ENCODE results near the gene TRA2B.

- TF ChIP-seq, protein P1, sequence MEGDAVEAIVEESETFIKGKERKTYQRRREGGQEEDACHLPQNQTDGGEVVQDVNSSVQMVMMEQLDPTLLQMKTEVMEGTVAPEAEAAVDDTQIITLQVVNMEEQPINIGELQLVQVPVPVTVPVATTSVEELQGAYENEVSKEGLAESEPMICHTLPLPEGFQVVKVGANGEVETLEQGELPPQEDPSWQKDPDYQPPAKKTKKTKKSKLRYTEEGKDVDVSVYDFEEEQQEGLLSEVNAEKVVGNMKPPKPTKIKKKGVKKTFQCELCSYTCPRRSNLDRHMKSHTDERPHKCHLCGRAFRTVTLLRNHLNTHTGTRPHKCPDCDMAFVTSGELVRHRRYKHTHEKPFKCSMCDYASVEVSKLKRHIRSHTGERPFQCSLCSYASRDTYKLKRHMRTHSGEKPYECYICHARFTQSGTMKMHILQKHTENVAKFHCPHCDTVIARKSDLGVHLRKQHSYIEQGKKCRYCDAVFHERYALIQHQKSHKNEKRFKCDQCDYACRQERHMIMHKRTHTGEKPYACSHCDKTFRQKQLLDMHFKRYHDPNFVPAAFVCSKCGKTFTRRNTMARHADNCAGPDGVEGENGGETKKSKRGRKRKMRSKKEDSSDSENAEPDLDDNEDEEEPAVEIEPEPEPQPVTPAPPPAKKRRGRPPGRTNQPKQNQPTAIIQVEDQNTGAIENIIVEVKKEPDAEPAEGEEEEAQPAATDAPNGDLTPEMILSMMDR (IDR thresholded peaks at IDR 0.05 in 8 of 11, conservative IDR thresholded peaks at IDR 0.05 in 3 of 11) = no peak
- TF ChIP-seq POLR2AphosphoS5 (IDR thresholded peaks at IDR 0.05) = no peak
These were observed 37.6 kb downstream of the TRA2B start for GRCh38 chr3:185900228-185900627.
